H1 (cell line): ENCODE measurements around the gene TBKBP1. TPM values are rescaled to one million over a fixed set of nuclear protein-coding genes. Genes with fewer than 3 reads are reported as not detected.

ENCODE experiments used
- CTCF ChIA-PET: fragments of 300-600 bp; sonication (Branson Sonifier 250); formaldehyde crosslinking; loops from one replicate; lab custom pipeline; 2021; ENCODE audit not compliant: partially characterized antibody; lab: Charles Lee
- POLR2A ChIA-PET: fragments of 300-600 bp; sonication (Branson Sonifier 250); formaldehyde crosslinking; loops from one replicate; lab custom pipeline; 2021; ENCODE audit warnings: inconsistent platforms; ENCODE audit not compliant: partially characterized antibody; lab: Charles Lee
- DNase-seq, 2 experiments: peaks; one replicate each; pipeline versions ENCODE4 v3.0.0 to v3.0.0-alpha.2; 2010 to 2022; ENCODE audit warnings: low spot score in 2 of 2, low read depth in 1 of 2, mixed read lengths in 1 of 2
- FAIRE-seq: peaks from 2 replicates; lab custom pipeline; 2011; peaks lifted over from hg19 to GRCh38; lab: Jason Lieb, UNC
- H2AFZ ChIP-seq: 2 replicates; pipeline ENCODE4 v1.8.1; 2012; ENCODE audit warnings: low read length, inconsistent platforms
- H2AK5ac ChIP-seq: 2 replicates; pipeline ENCODE4 v1.6.1; 2013; ENCODE audit warnings: low read depth, low read length
- H2BK120ac ChIP-seq: replicated peaks from 2 replicates; pipeline ENCODE3; 2013; ENCODE audit warnings: low read depth, low read length, inconsistent platforms
- H2BK12ac ChIP-seq: 2 replicates; pipeline ENCODE4 v1.6.1; 2013; ENCODE audit warnings: low read depth, low read length
- H2BK15ac ChIP-seq: 2 replicates; pipeline ENCODE4 v1.6.1; 2013; ENCODE audit warnings: low read length
- H2BK20ac ChIP-seq: 2 replicates; pipeline ENCODE4 v1.6.1; 2013; ENCODE audit warnings: low read length
- H2BK5ac ChIP-seq: 2 replicates; pipeline ENCODE4 v1.6.1; 2013; ENCODE audit warnings: low read depth, low read length
- H3K14ac ChIP-seq: 2 replicates; pipeline ENCODE4 v1.6.1; 2013; ENCODE audit warnings: inconsistent platforms; ENCODE audit not compliant: insufficient read length
- H3K18ac ChIP-seq: 2 replicates; pipeline ENCODE4 v1.6.1; 2013; ENCODE audit warnings: low read length; ENCODE audit errors: extremely low read depth
- H3K23ac ChIP-seq: 2 replicates; pipeline ENCODE4 v1.6.1; 2013; ENCODE audit warnings: inconsistent platforms; ENCODE audit not compliant: insufficient read length
- H3K23me2 ChIP-seq: 2 replicates; pipeline ENCODE4 v1.6.1; 2013; ENCODE audit warnings: low read depth, low read length
- H3K27ac ChIP-seq: 2 replicates; pipeline ENCODE4 v1.6.1; 2011; ENCODE audit warnings: low read depth, low read length, inconsistent platforms
- H3K27me3 ChIP-seq, 4 experiments: replicated peaks in 1 of 4; 1 replicate in 1 of 4; 2 replicates in 3 of 4; pipeline versions ENCODE4 v1.6.1 to v1.8.1; 2011 to 2013; ENCODE audit warnings: low read length in 3 of 4, mild to moderate bottlenecking in 3 of 4, inconsistent platforms in 2 of 4, mixed read lengths in 2 of 4, moderate library complexity in 1 of 4; ENCODE audit not compliant: control insufficient read depth in 3 of 4, insufficient read depth in 3 of 4; ENCODE audit errors: extremely low read depth in 1 of 4
- H3K36me3 ChIP-seq, 4 experiments: 2 replicates each; pipeline versions ENCODE4 v1.6.1 to v1.8.1; 2011 to 2013; ENCODE audit warnings: mild to moderate bottlenecking in 4 of 4, low read length in 3 of 4, moderate library complexity in 2 of 4, control low read depth in 1 of 4, inconsistent platforms in 1 of 4; ENCODE audit not compliant: insufficient read depth in 4 of 4, control insufficient read depth in 2 of 4
- H3K4ac ChIP-seq: replicated peaks from 2 replicates; pipeline ENCODE3; 2013; ENCODE audit warnings: low read length, low read depth, mixed read lengths, inconsistent platforms; ENCODE audit not compliant: insufficient read length
- H3K4me1 ChIP-seq, 4 experiments: replicated peaks in 1 of 4; 1 replicate in 1 of 4; 2 replicates in 3 of 4; pipeline versions ENCODE4 v1.6.1 to v1.8.1; 2011 to 2013; ENCODE audit warnings: low read length in 3 of 4, inconsistent platforms in 2 of 4, mixed read lengths in 1 of 4; ENCODE audit not compliant: insufficient read depth in 4 of 4, control insufficient read depth in 3 of 4
- H3K4me2 ChIP-seq, 2 experiments: 2 replicates each; pipeline versions ENCODE4 v1.6.1 to v1.8.1; 2011 to 2013; ENCODE audit warnings: low read depth in 2 of 2, low read length in 2 of 2, control low read depth in 1 of 2, inconsistent platforms in 1 of 2, mild to moderate bottlenecking in 1 of 2; ENCODE audit not compliant: insufficient read depth in 1 of 2
- H3K4me3 ChIP-seq, 4 experiments: fragments of 200-600, 300-600 bp in 1 of 4; sonication (generic), shearing (Covaris generic), sonication (Bioruptor Twin) in 1 of 4; 2 replicates each; pipeline versions ENCODE4 v1.5.1 to v1.8.1; 2011 to 2016; ENCODE audit warnings: low read length in 4 of 4, low read depth in 3 of 4, control low read depth in 2 of 4, inconsistent platforms in 2 of 4, mild to moderate bottlenecking in 2 of 4, mixed read lengths in 1 of 4, moderate library complexity in 1 of 4; ENCODE audit not compliant: insufficient read depth in 2 of 4; ENCODE audit errors: extremely low read depth in 1 of 4
- H3K56ac ChIP-seq: replicated peaks from 2 replicates; pipeline ENCODE3; 2013; ENCODE audit warnings: low read depth, mild to moderate bottlenecking, mixed read lengths, low read length, inconsistent platforms; ENCODE audit not compliant: insufficient read length
- H3K79me1 ChIP-seq: 2 replicates; pipeline ENCODE4 v1.6.1; 2013; ENCODE audit warnings: low read depth, low read length, control low read depth
- H3K79me2 ChIP-seq, 2 experiments: 2 replicates each; pipeline versions ENCODE4 v1.6.1 to v1.8.1; 2012 to 2013; ENCODE audit warnings: low read length in 2 of 2, mild to moderate bottlenecking in 2 of 2, inconsistent platforms in 1 of 2; ENCODE audit not compliant: insufficient read depth in 2 of 2, control insufficient read depth in 1 of 2
- H3K9ac ChIP-seq, 4 experiments: replicated peaks in 1 of 4; 1 replicate in 1 of 4; 2 replicates in 3 of 4; pipeline versions ENCODE4 v1.6.1 to v1.8.1; 2011 to 2013; ENCODE audit warnings: low read depth in 3 of 4, low read length in 3 of 4, control low read depth in 2 of 4, mild to moderate bottlenecking in 2 of 4, moderate library complexity in 2 of 4, inconsistent platforms in 1 of 4; ENCODE audit errors: extremely low read depth in 1 of 4
- H3K9me3 ChIP-seq, 2 experiments: 2 replicates each; pipeline versions ENCODE4 v1.6.1 to v1.8.1; 2012 to 2013; ENCODE audit warnings: mild to moderate bottlenecking in 2 of 2, moderate library complexity in 2 of 2, control low read depth in 1 of 2, inconsistent platforms in 1 of 2, low read depth in 1 of 2, low read length in 1 of 2, mixed read lengths in 1 of 2; ENCODE audit not compliant: insufficient read depth in 2 of 2
- H4K20me1 ChIP-seq, 2 experiments: replicated peaks in 1 of 2; 2 replicates each; pipeline versions ENCODE3 to v1.8.1; 2011 to 2013; ENCODE audit warnings: inconsistent platforms in 2 of 2, low read length in 2 of 2, mild to moderate bottlenecking in 1 of 2; ENCODE audit not compliant: insufficient read depth in 2 of 2, control insufficient read depth in 1 of 2
- H4K5ac ChIP-seq: 2 replicates; pipeline ENCODE4 v1.6.1; 2013; ENCODE audit warnings: low read length, low read depth, mixed read lengths, inconsistent platforms; ENCODE audit not compliant: insufficient read length
- H4K8ac ChIP-seq: 2 replicates; pipeline ENCODE4 v1.8.0; 2013; ENCODE audit warnings: mild to moderate bottlenecking, moderate library complexity, low read length, inconsistent platforms; ENCODE audit not compliant: insufficient read depth; ENCODE audit errors: extremely low read depth
- H4K91ac ChIP-seq: replicated peaks from 2 replicates; pipeline ENCODE3; 2013; ENCODE audit warnings: low read length, mixed read lengths, inconsistent platforms; ENCODE audit not compliant: insufficient read length
- ASH2L ChIP-seq: fragments of 200-600, 300-600 bp; sonication (generic); IDR thresholded peaks from one replicate; pipeline ENCODE4 v1.7.1; 2017; ENCODE audit warnings: low read length
- ATF2 ChIP-seq: IDR thresholded peaks from 2 replicates; pipeline ENCODE4 v1.6.1; 2012; ENCODE audit warnings: low read length, inconsistent platforms
- CBX8 ChIP-seq: fragments of 300-800, 300-1000 bp; sonication (generic); IDR thresholded peaks from 2 replicates; pipeline ENCODE4 v1.7.1; 2016; ENCODE audit warnings: low read depth, low read length, borderline replicate concordance
- CREB1 ChIP-seq: IDR thresholded peaks from 2 replicates; pipeline ENCODE4 v1.6.1; 2012; ENCODE audit warnings: inconsistent platforms
- GABPA ChIP-seq: IDR thresholded peaks from 2 replicates; pipeline ENCODE4 v1.6.1; 2011; ENCODE audit warnings: mild to moderate bottlenecking, low read length, moderate library complexity, borderline replicate concordance; ENCODE audit not compliant: insufficient read depth
- JUND ChIP-seq: IDR thresholded peaks from 2 replicates; pipeline ENCODE4 v1.6.1; 2011; ENCODE audit warnings: mild to moderate bottlenecking, improper control_type of control experiment, low read length
- KDM4A ChIP-seq: IDR thresholded peaks from one replicate; pipeline ENCODE4 v1.7.1; 2012; ENCODE audit warnings: low read depth, mild to moderate bottlenecking, moderate library complexity, low read length, inconsistent platforms; ENCODE audit not compliant: severe bottlenecking
- PHF8 ChIP-seq: fragments of 200-600 bp; sonication (generic); conservative IDR thresholded peaks from 2 replicates; pipeline ENCODE4 v1.7.1; 2012; ENCODE audit warnings: low read depth, mild to moderate bottlenecking, inconsistent platforms, low read length, moderate library complexity
- RAD21 ChIP-seq, 2 experiments: IDR thresholded peaks in 1 of 2; conservative IDR thresholded peaks in 1 of 2; 2 replicates each; pipeline ENCODE4 v1.6.1; 2011; ENCODE audit warnings: low read depth in 2 of 2, low read length in 2 of 2, improper control_type of control experiment in 1 of 2, inconsistent platforms in 1 of 2, mild to moderate bottlenecking in 1 of 2, moderate library complexity in 1 of 2
- RXRA ChIP-seq: IDR thresholded peaks from 2 replicates; pipeline ENCODE4 v1.6.1; 2011; ENCODE audit warnings: low read depth, mild to moderate bottlenecking, low read length, moderate library complexity; ENCODE audit not compliant: insufficient read depth
- SAP30 ChIP-seq: fragments of 300-600 bp; sonication (generic); IDR thresholded peaks from 2 replicates; pipeline ENCODE4 v1.7.1; 2012; ENCODE audit warnings: low read length, moderate library complexity, mild to moderate bottlenecking, inconsistent platforms; ENCODE audit not compliant: insufficient read depth, insufficient replicate concordance
- SP4 ChIP-seq: IDR thresholded peaks from 2 replicates; pipeline ENCODE4 v1.6.1; 2012; ENCODE audit warnings: low read length, inconsistent platforms
- WGBS, 2 experiments: shearing (Covaris generic) in 1 of 2; methylation state at CpG; one replicate each; pipeline versions ENCODE4 v1.1.6 to v1.1.7; 2013 to 2015; ENCODE audit warnings: low lambda C conversion rate in 2 of 2, mixed read lengths in 2 of 2, inconsistent platforms in 1 of 2, low coverage in 1 of 2, missing lambda C conversion rate in 1 of 2; ENCODE audit not compliant: insufficient replicate concordance in 2 of 2, insufficient coverage in 1 of 2, insufficient read length in 1 of 2; ENCODE audit errors: extremely low coverage in 1 of 2, missing lambda C conversion rate in 1 of 2; 5-methylcytosine and 5-hydroxymethylcytosine counted together
- polyA plus RNA-seq, 7 experiments: library from polyadenylated mRNA; depleted of rRNA in 3 of 7; stranded (reverse) in 5 of 7; unstranded in 2 of 7; fragments of >200 nt in 5 of 7; fragments of 200-250 nt in 2 of 7; gene quantifications; 1 replicate in 5 of 7; 2 replicates in 1 of 7; 4 replicates in 1 of 7; pipeline versions ENCODE4 v1.2.1 to v1.2.3, GENCODE V29; 2011 to 2013; ENCODE audit warnings: missing spikeins in 2 of 7, mixed read lengths in 2 of 7
- total RNA-seq: library from RNA; stranded (reverse); fragmentation: NEBNext Ultra II Directional; extraction: Animal tissue kit (Norgen Biotek cat#: 25700); gene quantifications from 2 replicates; pipeline ENCODE4 v1.2.1, GENCODE V29; 2021

TBKBP1 gene
- total and polyA plus RNA-seq, 2 of the 8 experiments (the other 6 are each of a cell fraction or from before 2014, with no cell fraction given): 6.3 to 15.1 TPM

- CTCF ChIA-PET: interaction anchor here (0.8 to 19.8 kb wide), 6 partner anchors 12 to 98 kb away, joined by 3 to 441 read pairs (median 3); partner anchors contain the start of gene TBX21
- no peak for TF ChIP-seq CREB1
- TF ChIP-seq SAP30: no peak
- TF ChIP-seq RXRA: no peak
- no peak for TF ChIP-seq JUND
- no peak for TF ChIP-seq CBX8
- TF ChIP-seq ATF2: no peak
- TF ChIP-seq RAD21 (IDR thresholded peaks at IDR 0.05 in 1 of 2, conservative IDR thresholded peaks at IDR 0.05 in 1 of 2; ENCODE audit: low read depth in 2 of 2, low read length in 2 of 2): no peak
- no peak for TF ChIP-seq SP4
- TF ChIP-seq GABPA: no peak
- TF ChIP-seq KDM4A: no peak
- no peak for TF ChIP-seq ASH2L
- TF ChIP-seq PHF8: no peak
Observed at GRCh38 chr17:47704116-47704515, 10.2 kb downstream of the TBKBP1 start.

More at GRCh38 chr17:47704116-47704515, 10.2 kb downstream of the TBKBP1 start:
- Histone ChIP-seq H2BK120ac (no peak overlapping the region), H3K79me1 (no peaks in the 10 kb centered on the region), H4K91ac (no peak overlapping the region), H3K4me3 (no peak overlapping the region), H2BK20ac (no peak overlapping the region), H3K56ac (no peak overlapping the region), H3K4me2 (no peak overlapping the region), H3K9me3 (no peaks in the 10 kb centered on the region), H4K8ac (no peak overlapping the region), H3K9ac (no peak overlapping the region), H2BK12ac (no peak overlapping the region), H3K23me2 (peaks cover 2% of the 10 kb centered on the region; the same call in 1 of the 2 replicates), H2BK15ac (no peak overlapping the region), H2AFZ (no peak overlapping the region), H3K27me3 (peaks cover 0 to 8% (median 2%) of the 10 kb centered on the region in 4 experiments; a peak in 4 of 7 replicates), H3K79me2 (no peaks in the 10 kb centered on the region), H3K4ac (no peak overlapping the region), H2BK5ac (no peak overlapping the region), H3K14ac (no peak overlapping the region), H3K36me3 (no peaks in the 10 kb centered on the region), H3K4me1 (peaks cover 0 to 3% (median 2%) of the 10 kb centered on the region in 4 experiments; a peak in 5 of 7 replicates), H3K18ac (no peak overlapping the region), H4K20me1 (peaks cover 0 to 2% of the 10 kb centered on the region in 2 experiments), H2AK5ac (no peak overlapping the region), H3K23ac (no peak overlapping the region), H4K5ac (no peak overlapping the region), H3K27ac (no peak overlapping the region)
- no peak for FAIRE-seq
- POLR2A ChIA-PET: interaction anchor here (0.7 to 2.3 kb wide), 6 partner anchors 11 to 106 kb away, joined by 3 to 6 read pairs (median 4); no protein-coding TSS in a partner anchor
- 82% methylated on average over 12 of the region's 14 CpGs; no CpG with 5 or more reads in 1 of the 2 experiments for WGBS, 2 experiments
- DNase-seq: no peak
